GM19467 (cell line): ENCODE results near the gene GRAMD1A.
"Not testable (repeated sequence)": the region's sequence is repeated elsewhere in the genome, so short reads cannot be mapped to it uniquely, and the experiment has no call there.

Experiments used
- ATAC-seq: cut with Tn5 transposase; IDR thresholded peaks from one replicate; pipeline ENCODE4 v1.9.1; 2021; ENCODE audit warnings: mild to moderate bottlenecking, moderate library complexity; ENCODE audit not compliant: unreplicated experiment

GRAMD1A gene

GRCh38 chr19:35002037-35002535 lies 2.0 kb downstream of the GRAMD1A start:
- ATAC-seq, result no peak

- no peak for ATAC-seq
These were observed 4.6 kb downstream of the GRAMD1A start for GRCh38 chr19:35004517-35005255.

GRCh38 chr19:35005256-35005977 lies 5.3 kb downstream of the GRAMD1A start:
- no peak for ATAC-seq

GRCh38 chr19:35006007-35006341 lies 5.9 kb downstream of the GRAMD1A start:
- ATAC-seq, result not testable (repeated sequence)

- no peak for ATAC-seq
These were observed 6.3 kb downstream of the GRAMD1A start for GRCh38 chr19:35006342-35006998.

GRCh38 chr19:35006999-35007365 lies 6.9 kb downstream of the GRAMD1A start:
- no peak for ATAC-seq

- not testable (repeated sequence) for ATAC-seq
These were observed 7.3 kb downstream of the GRAMD1A start for GRCh38 chr19:35007427-35007826.

GRCh38 chr19:35008891-35009341 lies 8.8 kb downstream of the GRAMD1A start:
- no peak for ATAC-seq

GRCh38 chr19:35009424-35010415 lies 9.6 kb downstream of the GRAMD1A start:
- ATAC-seq, result no peak

GRCh38 chr19:35011091-35011689 lies 11.1 kb downstream of the GRAMD1A start:
- no peak for ATAC-seq

GRCh38 chr19:35011737-35012682 lies 11.9 kb downstream of the GRAMD1A start:
- ATAC-seq, result no peak

GRCh38 chr19:35013041-35013819 lies 13.1 kb downstream of the GRAMD1A start:
- no peak for ATAC-seq

GRCh38 chr19:35013820-35014754 lies 14.0 kb downstream of the GRAMD1A start:
- ATAC-seq, result no peak

GRCh38 chr19:35014774-35015173 lies 14.7 kb downstream of the GRAMD1A start:
- ATAC-seq, result not testable (repeated sequence)

GRCh38 chr19:35015270-35015953 lies 15.3 kb downstream of the GRAMD1A start:
- ATAC-seq, result no peak

GRCh38 chr19:35015954-35016351 lies 15.8 kb downstream of the GRAMD1A start:
- no peak for ATAC-seq

- ATAC-seq, result no peak
These were observed 17.4 kb downstream of the GRAMD1A start for GRCh38 chr19:35017507-35017906.
